HFFc6 (cell line): ENCODE results near the gene TMEM178B. TPM values are rescaled to one million over a fixed set of nuclear protein-coding genes. Genes with fewer than 3 reads are reported as not detected.

Experiments
- DNase-seq: peaks from one replicate; pipeline ENCODE4 v3.0.0-alpha.2; 2018
- H3K27ac Mint-ChIP-seq: 2 replicates; pipeline ENCODE4 v1.8.0; 2020; ENCODE audit warnings: mild to moderate bottlenecking, mixed read lengths
- H3K27me3 Mint-ChIP-seq: 2 replicates; pipeline ENCODE4 v1.8.0; 2021; ENCODE audit warnings: mild to moderate bottlenecking, moderate library complexity, mixed read lengths; ENCODE audit not compliant: insufficient read depth
- H3K36me3 Mint-ChIP-seq: 2 replicates; pipeline ENCODE4 v1.8.0; 2021; ENCODE audit warnings: low read depth, mixed read lengths
- H3K4me1 Mint-ChIP-seq: 2 replicates; pipeline ENCODE4 v1.8.0; 2020; ENCODE audit warnings: low read depth, mixed read lengths
- H3K4me3 Mint-ChIP-seq: 2 replicates; pipeline ENCODE4 v1.8.0; 2020; ENCODE audit warnings: mild to moderate bottlenecking, moderate library complexity, mixed read lengths
- H3K9me3 Mint-ChIP-seq: 2 replicates; pipeline ENCODE4 v1.8.0; 2020; ENCODE audit warnings: mild to moderate bottlenecking, mixed read lengths
- CTCF ChIP-seq: fragments of 200-600 bp; sonication (generic); IDR thresholded peaks from 2 replicates; pipeline ENCODE4 v1.5.0; 2021; ENCODE audit warnings: antibody characterized with exemption, mild to moderate bottlenecking
- total RNA-seq, 6 experiments: library from RNA; stranded (reverse); fragmentation: NEBNext Ultra II Directional; extraction: Animal tissue kit (Norgen Biotek cat#: 25700); gene quantifications; 2 replicates in 1 of 6; 3 replicates in 5 of 6; pipeline ENCODE4 v1.2.3, GENCODE V29; 2021

Gene TMEM178B
- total RNA-seq, 6 experiments from 2014 or later = 2.8 to 8.4 (median 6.6) TPM

GRCh38 chr7:141460781-141461715, 387.2 kb downstream of the TMEM178B start:
- peak; percentile 5 for DNase-seq
- H3K9me3 Mint-ChIP-seq = peaks cover 18% of the 10 kb centered on the region
- peaks cover 32% of the 10 kb centered on the region; the same call in 1 of the 2 replicates for H3K4me1 Mint-ChIP-seq
- peaks cover 4% of the 10 kb centered on the region for H3K27me3 Mint-ChIP-seq
- H3K36me3 Mint-ChIP-seq = no peaks in the 10 kb centered on the region
- H3K4me3 Mint-ChIP-seq = no peak overlapping the region; the same call in 1 of the 2 replicates
- H3K27ac Mint-ChIP-seq = peak overlapping the region; percentile 32; the same call in 1 of the 2 replicates
- TF ChIP-seq CTCF = no peak

DNA sequence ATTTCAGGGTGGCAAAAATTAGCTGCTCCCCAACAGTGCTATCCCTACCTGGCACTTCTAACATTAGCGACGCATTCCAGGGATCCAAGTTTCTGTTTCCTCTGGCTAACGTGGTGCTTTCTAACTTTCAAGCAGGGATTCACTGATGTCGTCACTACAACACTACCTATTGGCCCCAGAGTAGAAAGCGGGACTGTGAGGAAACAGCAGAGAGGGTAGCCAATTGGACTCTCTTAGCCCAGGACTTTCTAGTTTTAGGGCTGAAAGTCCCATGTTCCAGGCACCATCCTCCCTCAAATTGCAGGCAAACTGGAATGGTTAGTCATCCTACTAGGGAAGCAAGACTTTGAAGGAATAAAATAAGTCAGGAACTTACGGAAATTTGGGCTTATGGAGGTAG, 388.1 kb downstream of the TMEM178B start:
- Mint-ChIP-seq H3K4me1 (peaks cover 41% of the 10 kb centered on the region; the same call in 1 of the 2 replicates), H3K4me3 (peak overlapping the region; percentile 25; the same call in 1 of the 2 replicates), H3K27me3 (peaks cover 4% of the 10 kb centered on the region), H3K27ac (no peak overlapping the region; the same call in 1 of the 2 replicates), H3K9me3 (peaks cover 18% of the 10 kb centered on the region), H3K36me3 (no peaks in the 10 kb centered on the region)
- TF ChIP-seq CTCF = no peak
- DNase-seq = no peak

DNA sequence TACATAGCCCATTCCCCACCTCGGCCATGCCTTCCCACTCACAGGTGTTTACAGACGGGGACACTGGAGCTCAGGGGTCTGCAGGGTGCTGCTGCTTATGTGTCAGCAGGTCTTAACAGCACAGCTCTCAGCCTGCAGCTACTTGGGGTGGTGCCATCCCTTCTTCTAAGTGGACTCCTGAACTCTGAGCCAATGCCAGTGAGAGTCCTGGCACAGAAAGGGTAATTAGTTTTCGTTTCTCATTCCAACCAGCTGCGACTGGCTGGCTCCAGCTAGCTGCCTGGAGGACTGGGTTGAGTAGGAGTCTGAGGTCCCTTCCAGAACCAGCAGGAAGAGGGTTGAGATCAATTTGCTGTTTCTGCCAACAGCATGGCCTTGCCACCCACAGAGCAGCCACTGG, 389.1 kb downstream of the TMEM178B start:
- H3K36me3 Mint-ChIP-seq = no peaks in the 10 kb centered on the region
- no peak overlapping the region for H3K4me3 Mint-ChIP-seq
- 0 out of 2 replicates have a peak overlapping the region, but pooled peaks have one; percentile 32 for H3K27ac Mint-ChIP-seq
- H3K27me3 Mint-ChIP-seq = peaks cover 4% of the 10 kb centered on the region; the same call in 1 of the 2 replicates
- H3K9me3 Mint-ChIP-seq = peaks cover 18% of the 10 kb centered on the region
- H3K4me1 Mint-ChIP-seq = peaks cover 43% of the 10 kb centered on the region; the same call in 1 of the 2 replicates
- no peak for TF ChIP-seq CTCF
- no peak for DNase-seq

DNA sequence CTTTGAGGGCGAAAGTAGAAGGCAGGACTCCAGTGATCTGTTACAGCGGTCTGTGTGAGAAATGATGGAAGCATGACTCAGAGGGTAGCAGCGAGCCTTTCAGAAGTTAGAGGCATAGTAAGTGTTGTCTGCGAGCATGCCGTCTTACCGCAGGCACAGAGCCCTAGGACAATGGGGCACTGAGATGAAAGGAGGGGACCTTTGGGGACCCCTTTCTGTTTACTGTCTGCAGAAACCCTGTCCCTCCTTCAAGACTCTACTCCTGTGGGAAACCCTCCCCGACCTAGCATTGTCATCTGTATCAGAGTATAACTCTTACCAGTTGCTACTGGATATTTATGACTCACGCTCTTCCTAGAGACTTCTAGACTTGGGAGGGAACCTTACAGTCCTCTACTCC, 390.1 kb downstream of the TMEM178B start:
- no peak for DNase-seq

DNA sequence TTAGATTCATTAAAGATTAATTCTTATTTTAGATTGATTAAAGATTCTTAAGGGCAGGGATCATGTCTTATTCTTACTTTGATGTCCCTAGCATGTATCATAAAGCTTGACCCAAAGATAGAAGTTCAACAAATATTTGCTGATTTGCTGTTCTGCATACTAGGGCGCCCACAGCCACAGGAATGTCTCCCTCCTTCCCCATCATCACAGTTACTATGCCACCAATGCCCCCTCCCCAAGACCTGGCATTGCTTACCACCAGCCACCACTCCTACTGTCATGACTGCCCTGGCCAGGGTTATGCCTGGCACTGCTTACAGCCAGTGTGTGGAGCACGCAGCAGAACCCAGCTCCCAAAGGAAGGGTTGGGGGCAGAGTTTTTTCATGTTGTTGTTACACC, 390.7 kb downstream of the TMEM178B start:
- H3K4me3 Mint-ChIP-seq = no peak overlapping the region
- no peaks in the 10 kb centered on the region for H3K36me3 Mint-ChIP-seq
- no peak for DNase-seq
- peaks cover 43% of the 10 kb centered on the region; the same call in 1 of the 2 replicates for H3K4me1 Mint-ChIP-seq
- peaks cover 4% of the 10 kb centered on the region; the same call in 1 of the 2 replicates for H3K27me3 Mint-ChIP-seq
- no peak overlapping the region for H3K27ac Mint-ChIP-seq
- no peak for TF ChIP-seq CTCF
- peaks cover 18% of the 10 kb centered on the region for H3K9me3 Mint-ChIP-seq

More for the DNA sequence above, 390.1 kb downstream of the TMEM178B start:
- Mint-ChIP-seq H3K4me3 (no peak overlapping the region; the same call in 1 of the 2 replicates), H3K36me3 (no peaks in the 10 kb centered on the region), H3K9me3 (peaks cover 18% of the 10 kb centered on the region), H3K27ac (no peak overlapping the region; the same call in 1 of the 2 replicates), H3K27me3 (peaks cover 4% of the 10 kb centered on the region; the same call in 1 of the 2 replicates), H3K4me1 (peaks cover 43% of the 10 kb centered on the region; the same call in 1 of the 2 replicates)
- no peak for TF ChIP-seq CTCF
